ENCODE data around the gene RPS6KA5.
"Not testable (repeated sequence)": the region's sequence is repeated elsewhere in the genome, so short reads cannot be mapped to it uniquely, and the experiment has no call there.

RPS6KA5 gene

DNA sequence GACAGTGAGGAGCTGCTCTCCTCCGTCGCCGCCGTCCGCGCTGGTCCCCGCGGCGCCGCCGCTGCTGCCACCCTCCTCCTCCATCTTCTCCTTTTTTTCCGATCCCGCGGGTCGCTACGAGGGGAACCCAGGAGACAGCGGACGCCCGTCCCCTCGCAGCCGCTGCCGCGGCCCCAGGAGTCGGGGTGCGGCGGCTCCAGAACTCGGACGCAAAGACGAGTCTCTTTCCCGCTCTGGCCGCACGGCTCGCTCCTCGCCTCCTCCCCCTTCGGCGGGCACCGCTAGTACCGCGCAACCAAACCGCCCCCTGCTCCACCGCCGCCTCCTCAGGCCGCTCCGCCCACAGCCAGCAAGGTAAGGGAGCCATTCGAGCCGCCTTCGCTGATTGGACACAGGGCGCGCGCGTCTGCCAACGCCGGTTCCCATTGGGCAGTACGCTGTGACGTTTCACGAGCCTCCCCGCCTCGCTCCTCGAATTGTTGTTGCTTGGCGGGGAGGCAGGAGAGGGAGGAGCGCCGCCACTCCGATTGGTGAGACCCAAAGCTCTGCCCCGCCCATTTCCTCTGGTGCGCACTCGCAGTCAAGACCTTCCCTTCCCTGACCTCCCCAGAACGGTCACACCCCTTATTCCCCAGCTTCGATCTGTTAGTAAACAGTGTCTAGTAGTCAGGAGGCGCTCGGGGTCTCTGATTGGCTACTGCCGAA, at the start of gene RPS6KA5:
TSS of gene RPS6KA5 (minus strand) at position 291 of the 705 bp plus-strand sequence. CDS start at position 84, 207 bp downstream.
- Histone ChIP-seq H3K4me3 (ENCODE audit: low read length) (peak within 1 kb of the TSS; percentile 49), H3K9me3 (ENCODE audit: control insufficient read depth, low read length) (no peaks in the 10 kb centered on the region), H3K9ac (ENCODE audit: low read length) (peak within 1 kb of the TSS; percentile 73), H3K36me3 (ENCODE audit: control insufficient read depth, insufficient read depth, low read length) (no peaks in the 10 kb centered on the region), H3K27me3 (ENCODE audit: control insufficient read depth, insufficient read depth, low read length) (no peaks in the 10 kb centered on the region), H3K4me1 (ENCODE audit: control insufficient read depth, insufficient read depth, low read length) (peaks cover 4% of the 10 kb centered on the region)

DNA sequence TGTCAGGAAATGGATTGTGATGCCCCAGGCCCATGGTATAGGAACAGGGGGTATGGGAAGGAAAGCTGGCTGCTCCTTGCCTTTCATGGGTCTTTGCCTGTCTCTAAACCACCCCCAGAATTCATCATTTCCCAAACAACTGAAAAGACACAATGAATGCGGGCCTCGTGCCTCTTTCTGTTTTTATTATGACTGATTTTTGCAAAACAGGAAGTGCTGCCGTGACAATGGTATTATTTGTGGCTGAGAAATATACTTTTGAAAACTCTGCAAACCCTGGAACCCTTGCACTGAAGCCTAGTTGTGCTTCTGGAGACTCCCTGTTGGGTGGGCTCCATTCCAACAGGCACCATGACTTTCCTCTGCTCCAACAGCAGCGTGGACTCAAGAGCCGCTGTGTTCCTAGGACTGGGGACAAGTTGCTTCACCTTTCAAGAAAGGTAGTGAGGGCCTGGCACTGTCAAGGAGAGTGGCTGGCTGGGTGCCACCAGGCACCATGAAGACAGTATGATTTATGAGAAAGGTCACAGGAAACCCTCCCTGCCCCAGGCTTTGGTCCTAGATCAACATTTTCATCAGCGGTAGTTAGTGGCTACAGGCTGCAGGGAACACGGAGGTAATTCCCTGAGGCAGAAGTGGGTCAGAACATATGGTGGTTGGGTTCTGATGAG, 48.6 kb upstream of the RPS6KA5 start:
- H3K4me3 ChIP-seq (ENCODE audit: low read length): no peak overlapping the region
- no peak overlapping the region for H3K9ac ChIP-seq (ENCODE audit: low read length)
- H3K9me3 ChIP-seq (ENCODE audit: control insufficient read depth, low read length): no peaks in the 10 kb centered on the region
- no peaks in the 10 kb centered on the region for H3K27me3 ChIP-seq (ENCODE audit: control insufficient read depth, insufficient read depth, low read length)
- peaks cover 30% of the 10 kb centered on the region for H3K4me1 ChIP-seq (ENCODE audit: control insufficient read depth, insufficient read depth, low read length)
- H3K36me3 ChIP-seq (ENCODE audit: control insufficient read depth, insufficient read depth, low read length): no peaks in the 10 kb centered on the region

DNA sequence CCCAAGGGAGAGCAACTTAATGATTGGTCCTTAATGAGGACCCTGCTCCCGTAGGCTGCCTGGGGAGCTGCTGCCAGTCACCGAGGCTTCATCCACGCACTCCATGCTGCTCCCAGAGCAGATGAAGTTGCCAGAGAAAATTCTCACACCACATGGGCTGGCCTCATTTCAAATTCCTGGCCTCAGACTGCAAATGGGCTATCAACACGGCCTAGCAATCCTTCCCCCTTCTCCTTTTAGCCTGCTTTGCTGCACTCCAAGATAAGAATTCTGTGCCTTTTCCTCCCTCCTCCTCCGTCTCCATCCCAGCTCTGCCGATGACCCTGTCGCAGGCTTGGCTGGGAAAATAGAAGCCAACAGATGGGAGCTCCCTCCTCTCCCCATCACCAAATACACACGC, 42.7 kb upstream of the RPS6KA5 start:
- H3K9ac ChIP-seq (ENCODE audit: low read length): no peak overlapping the region
- H3K36me3 ChIP-seq (ENCODE audit: control insufficient read depth, insufficient read depth, low read length): no peaks in the 10 kb centered on the region
- no peaks in the 10 kb centered on the region for H3K27me3 ChIP-seq (ENCODE audit: control insufficient read depth, insufficient read depth, low read length)
- H3K4me1 ChIP-seq (ENCODE audit: control insufficient read depth, insufficient read depth, low read length): no peaks in the 10 kb centered on the region
- H3K4me3 ChIP-seq (ENCODE audit: low read length): no peak overlapping the region
- H3K9me3 ChIP-seq (ENCODE audit: control insufficient read depth, low read length): no peaks in the 10 kb centered on the region

DNA sequence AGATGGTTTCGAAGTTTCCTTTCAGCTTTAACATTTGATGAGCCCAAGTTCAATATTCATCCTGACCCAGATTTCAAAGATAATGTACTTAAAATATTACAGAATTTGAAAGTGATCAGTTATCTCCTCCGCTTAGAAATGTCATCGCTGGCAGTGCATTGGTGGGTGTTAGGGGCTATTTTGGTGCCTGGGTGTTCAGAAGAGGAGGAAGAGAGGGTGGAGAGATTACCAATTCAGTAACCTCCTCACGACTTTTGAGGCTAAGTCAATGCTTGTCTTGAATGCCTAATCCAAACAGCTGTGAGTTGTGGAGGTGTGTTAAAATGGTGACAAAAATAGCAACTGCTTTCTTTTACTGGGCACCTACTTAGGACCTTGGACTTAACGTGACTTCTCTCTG, 39.7 kb upstream of the RPS6KA5 start:
- H3K36me3 ChIP-seq (ENCODE audit: control insufficient read depth, insufficient read depth, low read length): no peaks in the 10 kb centered on the region
- H3K27me3 ChIP-seq (ENCODE audit: control insufficient read depth, insufficient read depth, low read length): no peaks in the 10 kb centered on the region
- H3K9ac ChIP-seq (ENCODE audit: low read length): no peak overlapping the region
- no peaks in the 10 kb centered on the region for H3K4me1 ChIP-seq (ENCODE audit: control insufficient read depth, insufficient read depth, low read length)
- H3K4me3 ChIP-seq (ENCODE audit: low read length): no peak overlapping the region
- H3K9me3 ChIP-seq (ENCODE audit: control insufficient read depth, low read length): no peaks in the 10 kb centered on the region

DNA sequence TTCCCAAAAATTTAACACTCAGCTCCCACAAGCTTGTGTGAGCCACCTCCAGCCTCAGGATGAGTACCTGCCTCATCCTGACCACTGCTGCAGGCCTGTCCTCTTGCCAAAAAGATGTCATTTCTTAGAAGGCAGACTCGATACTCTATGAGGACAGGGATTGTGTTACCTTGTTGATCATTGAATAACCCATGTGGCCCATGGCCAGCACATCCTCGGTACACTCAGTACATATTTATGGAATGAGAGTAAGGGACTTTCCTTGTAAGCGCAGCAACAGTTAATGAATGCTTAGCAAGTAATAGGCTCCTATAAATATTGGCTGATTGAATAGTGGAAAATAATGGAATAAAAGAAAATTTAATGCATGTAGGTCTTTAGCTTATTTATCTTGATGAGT, 38.1 kb upstream of the RPS6KA5 start:
- H3K36me3 ChIP-seq (ENCODE audit: control insufficient read depth, insufficient read depth, low read length): no peaks in the 10 kb centered on the region
- no peak overlapping the region for H3K4me3 ChIP-seq (ENCODE audit: low read length)
- H3K9me3 ChIP-seq (ENCODE audit: control insufficient read depth, low read length): no peaks in the 10 kb centered on the region
- H3K27me3 ChIP-seq (ENCODE audit: control insufficient read depth, insufficient read depth, low read length): no peaks in the 10 kb centered on the region
- no peak overlapping the region for H3K9ac ChIP-seq (ENCODE audit: low read length)
- no peaks in the 10 kb centered on the region for H3K4me1 ChIP-seq (ENCODE audit: control insufficient read depth, insufficient read depth, low read length)

DNA sequence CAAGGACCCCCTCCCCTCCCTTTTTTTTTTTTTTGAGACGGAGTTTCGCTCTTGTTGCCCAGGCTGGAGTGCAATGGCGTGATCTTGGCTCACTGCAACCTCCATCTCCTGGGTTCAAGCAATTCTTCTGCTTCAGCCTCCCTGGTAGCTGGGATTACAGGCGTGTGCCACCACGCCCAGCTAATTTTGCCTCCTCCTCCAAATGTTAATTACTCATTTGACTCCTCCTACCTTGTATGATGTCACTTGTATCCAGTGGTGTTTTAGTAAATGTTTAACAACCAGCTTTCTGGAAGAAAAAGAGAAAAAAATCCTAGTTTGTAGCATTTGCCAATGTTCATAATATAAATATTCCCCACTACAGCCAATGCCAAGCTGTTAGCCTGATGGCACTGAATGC, 37.2 kb upstream of the RPS6KA5 start:
- H3K36me3 ChIP-seq (ENCODE audit: control insufficient read depth, insufficient read depth, low read length); H3K27me3 ChIP-seq (ENCODE audit: control insufficient read depth, insufficient read depth, low read length); H3K4me3 ChIP-seq (ENCODE audit: low read length); H3K4me1 ChIP-seq (ENCODE audit: control insufficient read depth, insufficient read depth, low read length); H3K9ac ChIP-seq (ENCODE audit: low read length); H3K9me3 ChIP-seq (ENCODE audit: control insufficient read depth, low read length): not testable (repeated sequence)

DNA sequence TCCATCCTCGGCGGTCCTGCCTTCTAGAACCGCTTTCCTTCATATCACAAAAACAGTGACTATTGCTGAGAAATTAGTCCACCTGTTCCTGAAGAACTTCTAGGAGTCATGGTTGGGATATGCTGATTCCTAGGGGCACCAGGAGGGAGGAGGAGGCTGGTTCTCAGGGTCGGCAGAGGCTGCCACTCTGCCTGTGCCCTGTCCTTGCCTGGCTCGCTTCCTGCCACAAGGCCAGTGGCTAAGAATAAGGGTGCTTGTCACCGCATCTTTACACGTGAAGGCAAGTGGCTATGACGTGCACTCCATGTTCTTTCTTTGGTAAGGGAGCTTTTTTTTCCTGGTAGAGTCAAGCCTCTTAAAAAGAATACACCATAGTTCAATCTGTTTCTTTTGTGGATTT, 34.7 kb upstream of the RPS6KA5 start:
- Histone ChIP-seq H3K36me3 (ENCODE audit: control insufficient read depth, insufficient read depth, low read length) (no peaks in the 10 kb centered on the region), H3K4me1 (ENCODE audit: control insufficient read depth, insufficient read depth, low read length) (peaks cover 10% of the 10 kb centered on the region), H3K4me3 (ENCODE audit: low read length) (no peak overlapping the region), H3K9ac (ENCODE audit: low read length) (no peak overlapping the region), H3K27me3 (ENCODE audit: control insufficient read depth, insufficient read depth, low read length) (no peaks in the 10 kb centered on the region), H3K9me3 (ENCODE audit: control insufficient read depth, low read length) (no peaks in the 10 kb centered on the region)

DNA sequence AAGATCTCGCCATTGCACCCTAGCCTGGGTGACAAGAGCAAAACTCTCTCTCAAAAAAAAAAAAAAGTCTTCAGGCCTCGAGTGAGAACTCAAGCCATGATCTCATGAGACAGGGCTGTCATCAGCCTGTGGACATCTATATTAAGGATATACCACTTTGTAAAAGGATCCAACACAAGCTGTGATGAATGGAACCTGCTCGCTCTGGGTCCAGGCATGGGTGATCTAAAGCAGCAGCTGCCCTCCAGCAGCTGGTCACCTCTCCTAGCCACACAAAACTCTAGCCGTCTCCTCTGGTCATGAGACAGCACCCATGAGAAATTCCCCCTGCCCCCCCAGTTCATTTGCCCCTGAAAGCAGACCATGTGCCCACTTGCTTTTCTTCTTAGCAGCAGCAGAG, 34.3 kb upstream of the RPS6KA5 start:
- Histone ChIP-seq H3K9me3 (ENCODE audit: control insufficient read depth, low read length) (no peaks in the 10 kb centered on the region), H3K36me3 (ENCODE audit: control insufficient read depth, insufficient read depth, low read length) (no peaks in the 10 kb centered on the region), H3K27me3 (ENCODE audit: control insufficient read depth, insufficient read depth, low read length) (no peaks in the 10 kb centered on the region), H3K4me1 (ENCODE audit: control insufficient read depth, insufficient read depth, low read length) (peaks cover 12% of the 10 kb centered on the region), H3K9ac (ENCODE audit: low read length) (no peak overlapping the region), H3K4me3 (ENCODE audit: low read length) (no peak overlapping the region)

DNA sequence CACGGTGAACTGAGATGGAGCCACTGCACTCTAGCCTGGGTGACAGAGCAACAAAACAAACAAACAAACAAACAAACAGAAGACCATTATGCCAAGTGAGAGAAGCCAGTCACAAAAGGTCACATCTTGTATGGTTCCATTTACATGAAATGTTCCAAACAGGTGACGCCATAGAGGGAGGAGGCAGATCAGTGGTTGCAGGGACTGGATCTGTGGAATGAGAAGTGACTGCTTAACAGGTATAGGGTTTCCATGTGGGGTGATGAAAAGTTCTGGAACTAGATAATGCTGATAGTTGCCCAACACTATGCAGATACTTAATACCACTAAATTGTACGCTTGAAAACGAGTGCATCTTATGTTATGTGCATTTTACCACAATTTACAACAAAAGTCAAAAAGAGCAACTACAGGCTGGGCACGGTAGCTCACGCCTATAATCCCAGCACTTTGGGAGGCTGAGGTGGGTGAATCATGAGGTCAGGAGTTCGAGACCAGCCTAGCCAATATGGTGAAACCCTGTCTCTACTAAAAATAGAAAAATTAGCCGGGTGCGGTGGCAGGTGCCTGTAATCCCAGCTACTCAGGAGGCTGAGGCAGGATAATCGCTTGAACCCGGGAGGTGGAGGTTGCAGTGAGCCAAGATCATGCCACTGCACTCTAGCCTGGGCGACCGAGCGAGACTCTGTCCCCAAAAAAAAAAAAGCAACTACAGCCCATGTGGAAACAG, 33.5 kb upstream of the RPS6KA5 start:
- H3K36me3 ChIP-seq (ENCODE audit: control insufficient read depth, insufficient read depth, low read length); H3K9ac ChIP-seq (ENCODE audit: low read length); H3K4me3 ChIP-seq (ENCODE audit: low read length); H3K27me3 ChIP-seq (ENCODE audit: control insufficient read depth, insufficient read depth, low read length); H3K9me3 ChIP-seq (ENCODE audit: control insufficient read depth, low read length): not testable (repeated sequence)
- peaks cover 14% of the 10 kb centered on the region for H3K4me1 ChIP-seq (ENCODE audit: control insufficient read depth, insufficient read depth, low read length)

DNA sequence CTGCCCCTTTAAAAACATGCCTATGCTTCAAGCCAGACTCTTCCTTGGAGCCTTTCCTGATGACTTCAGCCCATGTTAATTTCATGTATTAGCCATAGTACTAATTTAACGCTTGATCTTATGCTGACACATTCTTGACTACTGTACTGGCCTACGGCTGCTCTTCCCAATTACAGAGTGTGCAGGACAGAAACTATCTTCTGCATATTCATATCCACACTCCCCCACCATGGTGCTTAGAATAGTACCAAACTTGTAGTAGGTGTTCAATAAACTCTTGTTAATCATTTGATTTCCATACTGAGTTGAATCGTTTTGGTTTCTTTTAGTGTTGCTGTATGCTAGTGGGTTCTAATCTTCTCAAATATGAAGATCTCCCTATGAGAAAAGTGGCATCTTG, 31.6 kb upstream of the RPS6KA5 start:
- Histone ChIP-seq H3K9ac (ENCODE audit: low read length) (no peak overlapping the region), H3K27me3 (ENCODE audit: control insufficient read depth, insufficient read depth, low read length) (no peaks in the 10 kb centered on the region), H3K36me3 (ENCODE audit: control insufficient read depth, insufficient read depth, low read length) (no peaks in the 10 kb centered on the region), H3K4me3 (ENCODE audit: low read length) (no peak overlapping the region), H3K4me1 (ENCODE audit: control insufficient read depth, insufficient read depth, low read length) (peaks cover 30% of the 10 kb centered on the region), H3K9me3 (ENCODE audit: control insufficient read depth, low read length) (no peaks in the 10 kb centered on the region)

DNA sequence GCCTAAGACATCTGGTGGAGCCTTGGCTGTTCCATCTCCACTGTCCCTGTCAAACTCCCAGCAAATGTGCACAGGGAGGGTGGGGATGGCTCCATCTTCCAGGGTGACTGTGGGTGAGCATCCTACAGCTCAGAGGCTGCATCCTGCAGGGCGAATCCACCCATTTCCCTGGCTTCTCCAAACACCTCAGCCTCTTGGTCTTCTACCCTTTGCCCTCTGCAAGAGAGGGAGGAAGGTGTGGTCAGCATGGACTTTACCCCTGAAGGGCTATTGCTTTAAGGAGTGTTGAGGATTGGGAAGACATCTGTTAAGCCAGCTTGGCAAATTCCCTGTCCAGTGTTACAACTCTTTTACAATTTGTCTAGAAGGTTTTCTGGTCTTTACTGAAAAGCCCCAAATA, 30.3 kb upstream of the RPS6KA5 start:
- no peak overlapping the region for H3K4me3 ChIP-seq (ENCODE audit: low read length)
- no peaks in the 10 kb centered on the region for H3K9me3 ChIP-seq (ENCODE audit: control insufficient read depth, low read length)
- H3K9ac ChIP-seq (ENCODE audit: low read length): no peak overlapping the region
- no peaks in the 10 kb centered on the region for H3K27me3 ChIP-seq (ENCODE audit: control insufficient read depth, insufficient read depth, low read length)
- no peaks in the 10 kb centered on the region for H3K36me3 ChIP-seq (ENCODE audit: control insufficient read depth, insufficient read depth, low read length)
- peaks cover 34% of the 10 kb centered on the region for H3K4me1 ChIP-seq (ENCODE audit: control insufficient read depth, insufficient read depth, low read length)

DNA sequence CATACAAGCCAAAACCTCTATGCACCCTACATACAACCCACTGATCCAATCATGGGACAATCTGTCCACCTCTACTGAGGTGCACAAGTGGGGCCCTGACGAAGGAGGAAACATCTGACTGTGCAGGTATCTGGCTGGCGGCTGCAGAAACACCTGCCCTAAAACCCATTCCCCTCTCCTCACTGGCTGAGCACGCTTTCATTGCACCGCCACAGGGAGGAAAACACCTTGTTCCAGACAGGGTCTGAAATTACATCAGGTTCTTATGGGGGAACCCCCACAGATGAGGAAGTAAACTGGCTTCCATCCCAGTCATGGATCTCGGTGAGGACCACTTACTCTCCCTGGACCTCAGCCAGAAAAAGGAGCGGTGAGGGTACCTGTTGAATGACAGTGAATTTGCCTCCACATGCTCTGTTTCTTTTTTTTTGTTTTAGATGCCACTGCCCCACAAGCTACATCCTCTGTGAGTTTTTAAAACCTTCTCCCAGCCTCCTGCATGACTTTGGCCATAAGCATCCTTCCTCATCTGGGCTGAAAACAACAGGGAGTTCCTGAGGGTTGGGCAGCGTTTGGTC, 29.6 kb upstream of the RPS6KA5 start:
- Histone ChIP-seq H3K9me3 (ENCODE audit: control insufficient read depth, low read length) (no peaks in the 10 kb centered on the region), H3K36me3 (ENCODE audit: control insufficient read depth, insufficient read depth, low read length) (no peaks in the 10 kb centered on the region), H3K4me3 (ENCODE audit: low read length) (no peak overlapping the region), H3K27me3 (ENCODE audit: control insufficient read depth, insufficient read depth, low read length) (no peaks in the 10 kb centered on the region), H3K4me1 (ENCODE audit: control insufficient read depth, insufficient read depth, low read length) (peaks cover 34% of the 10 kb centered on the region), H3K9ac (ENCODE audit: low read length) (no peak overlapping the region)

All from mucosa of stomach (tissue), 1 donor.